Transverse colon (tissue), 4 donors: ENCODE results near the gene PACS2. TPM values are rescaled to one million over a fixed set of nuclear protein-coding genes. Genes with fewer than 3 reads are reported as not detected.

ENCODE experiments used
- DNase-seq: peaks from one replicate; pipeline ENCODE4 v3.0.0-alpha.2; 2019
- H3K27ac ChIP-seq, 4 donors: fragments of 200-600 bp; sonication (generic); 2 replicates each; pipeline ENCODE4 v1.5.1; 2016 to 2018; ENCODE audit warnings: inconsistent platforms in 4 of 4
- H3K27me3 ChIP-seq: fragments of 200-600 bp; sonication (generic); 2 replicates; pipeline ENCODE4 v1.5.1; 2017; ENCODE audit warnings: inconsistent platforms
- H3K36me3 ChIP-seq, 4 donors: fragments of 200-600 bp; sonication (generic); 2 replicates each; pipeline ENCODE4 v1.5.1; 2017 to 2019; ENCODE audit warnings: inconsistent platforms in 4 of 4
- H3K4me1 ChIP-seq, 4 donors: fragments of 200-600 bp; sonication (generic); 2 replicates each; pipeline ENCODE4 v1.5.1; 2017 to 2020; ENCODE audit warnings: inconsistent platforms in 4 of 4
- H3K4me3 ChIP-seq, 4 donors: fragments of 200-600 bp; sonication (generic); 1 replicate in 1 of 4; 2 replicates in 3 of 4; pipeline versions ENCODE4 v1.5.1 to v1.6.1; 2017 to 2019; ENCODE audit warnings: inconsistent platforms in 4 of 4
- H3K9me3 ChIP-seq, 2 donors: fragments of 200-600 bp; sonication (generic); 2 replicates each; pipeline ENCODE4 v1.5.1; 2017 to 2019; ENCODE audit warnings: inconsistent platforms in 2 of 2
- CTCF ChIP-seq, 5 experiments: fragments of 200-600 bp in 3 of 5; fragments of 450-650 bp in 2 of 5; sonication (generic) in 3 of 5; IDR thresholded peaks; 1 replicate in 2 of 5; 2 replicates in 3 of 5; pipeline ENCODE4 v1.5.1; 2016 to 2017; ENCODE audit warnings: antibody characterized with exemption in 5 of 5, inconsistent platforms in 3 of 5, mild to moderate bottlenecking in 2 of 5, moderate library complexity in 1 of 5
- EP300 ChIP-seq: sonication (generic); formaldehyde crosslinking; IDR thresholded peaks from one replicate; pipeline ENCODE4 v1.6.1; 2017; ENCODE audit warnings: antibody characterized with exemption, low read depth
- POLR2A ChIP-seq: fragments of 450-650 bp; IDR thresholded peaks from one replicate; pipeline ENCODE4 v1.6.1; 2016; ENCODE audit warnings: antibody characterized with exemption, mild to moderate bottlenecking, moderate library complexity
- POLR2AphosphoS5 ChIP-seq, 3 donors: sonication (generic); formaldehyde crosslinking; IDR thresholded peaks; one replicate each; pipeline ENCODE4 v1.6.1; 2016; ENCODE audit warnings: antibody characterized with exemption in 3 of 3
- WGBS, 2 donors: methylation state at CpG; one replicate each; pipeline ENCODE4 v1.1.5; 2018; ENCODE audit warnings: low coverage in 1 of 2; 5-methylcytosine and 5-hydroxymethylcytosine counted together
- in situ Hi-C, 4 donors: fragments of 200-750 bp; cut with MboI; loops; one replicate each; pipeline versions ENCODE4 v1.15.0 to v1.15.1; 2017; ENCODE audit warnings: low sequenced_read_pairs in 3 of 4, low pct_ligation_motif_present in 1 of 4, low pct_unique_long_range_greater_than_20kb in 1 of 4
- intact Hi-C: fragments of 100-400 bp; cut with DNase I; formaldehyde crosslinking; loops from one replicate; pipeline ENCODE4 v1.15.1; 2023; ENCODE audit warnings: low total_unique reads
- total RNA-seq, 4 donors: library from RNA; depleted of rRNA; stranded (reverse); fragments of >200 nt; gene quantifications; one replicate each; pipeline ENCODE4 v1.1.0, GENCODE V29; 2016

PACS2 gene
- total RNA-seq, 4 donors from 2014 or later: 63.0 to 249 (median 135) TPM

GRCh38 chr14:105348945-105349699 lies 34.6 kb downstream of the PACS2 start:
- no peaks in the 10 kb centered on the region for H3K36me3 ChIP-seq
- H3K27ac ChIP-seq: no peak overlapping the region
- DNase-seq: no peak
- H3K4me1 ChIP-seq: peaks cover 0 to 4% (median 0%) of the 10 kb centered on the region in 4 donors
- intact Hi-C loops: no loop called here
- WGBS, 2 donors: 89% methylated on average over 10 of the region's 19 CpGs; no CpG with 5 or more reads in 1 of the 2 donors
- H3K4me3 ChIP-seq: no peak overlapping the region
- in situ Hi-C loops: no loop called here
- TF ChIP-seq POLR2AphosphoS5 (IDR thresholded peaks at IDR 0.05) (no peak), EP300 (no peak), POLR2A (no peak), CTCF (IDR thresholded peaks at IDR 0.05) (no peak)
- H3K9me3 ChIP-seq: no peaks in the 10 kb centered on the region
- H3K27me3 ChIP-seq: no peaks in the 10 kb centered on the region

GRCh38 chr14:105349992-105350391 lies 35.4 kb downstream of the PACS2 start:
- H3K36me3 ChIP-seq: no peaks in the 10 kb centered on the region
- WGBS, 2 donors: 87 to 89% methylated on average over 6 to 11 of the region's 11 CpGs
- in situ Hi-C loops: loop anchor here in 1 of 4 donors (10.0 kb wide), 1 partner anchor 255 kb away; no protein-coding TSS in a partner anchor

GRCh38 chr14:105350450-105351244 lies 36.1 kb downstream of the PACS2 start:
- Histone ChIP-seq H3K4me1 (peaks cover 0 to 4% (median 0%) of the 10 kb centered on the region in 4 donors), H3K27me3 (no peaks in the 10 kb centered on the region), H3K27ac (no peak overlapping the region), H3K4me3 (no peak overlapping the region), H3K9me3 (no peaks in the 10 kb centered on the region), H3K36me3 (no peaks in the 10 kb centered on the region)
- in situ Hi-C loops: loop anchor here in 1 of 4 donors (10.0 kb wide), 1 partner anchor 256 kb away; no protein-coding TSS in a partner anchor
- TF ChIP-seq CTCF (IDR thresholded peaks at IDR 0.05) (no peak), POLR2AphosphoS5 (IDR thresholded peaks at IDR 0.05) (no peak), POLR2A (no peak), EP300 (no peak)
- intact Hi-C loops: loop anchor here (10.0 kb wide), 1 partner anchor 256 kb away; no protein-coding TSS in a partner anchor
- WGBS, 2 donors: 80 to 95% methylated on average over 1 to 34 of the region's 37 CpGs
- DNase-seq: no peak

More at GRCh38 chr14:105349992-105350391, 35.4 kb downstream of the PACS2 start:
- no peak for DNase-seq
- Histone ChIP-seq H3K4me3 (no peak overlapping the region), H3K27ac (no peak overlapping the region), H3K4me1 (peaks cover 0 to 4% (median 0%) of the 10 kb centered on the region in 4 donors), H3K27me3 (no peaks in the 10 kb centered on the region), H3K9me3 (no peaks in the 10 kb centered on the region)
- intact Hi-C loops: loop anchor here (10.0 kb wide), 1 partner anchor 255 kb away; no protein-coding TSS in a partner anchor
- TF ChIP-seq CTCF (IDR thresholded peaks at IDR 0.05): no peak

DNA sequence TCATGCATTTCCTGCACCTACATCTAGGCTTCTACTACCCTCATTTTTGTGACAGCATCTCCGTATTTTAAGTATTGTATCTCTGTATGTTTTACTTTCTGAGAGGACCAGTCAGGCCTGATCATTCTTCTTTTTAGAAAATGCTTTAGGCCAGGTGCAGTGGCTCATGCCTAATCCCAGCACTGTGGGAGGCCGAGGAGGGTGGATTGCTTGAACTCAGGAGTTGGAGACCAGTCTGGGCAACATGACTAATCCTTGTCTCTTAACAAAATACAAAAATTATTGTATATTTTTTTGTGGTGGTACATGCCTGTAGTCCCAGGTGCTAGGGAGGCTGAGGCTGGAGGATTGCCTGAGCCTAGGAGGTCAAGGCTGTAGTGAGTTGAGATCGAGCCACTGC lies 36.9 kb downstream of the PACS2 start:
- no peak for DNase-seq
- TF ChIP-seq EP300: no peak
- intact Hi-C loops (loop anchor here (10.0 kb wide), 1 partner anchor 257 kb away; no protein-coding TSS in a partner anchor), in situ Hi-C loops (loop anchor here in 1 of 4 donors (10.0 kb wide), 1 partner anchor 257 kb away; no protein-coding TSS in a partner anchor)
- 90 to 95% methylated on average over 2 to 3 of the region's 3 CpGs for WGBS, 2 donors
- H3K27me3 ChIP-seq: no peaks in the 10 kb centered on the region
- peaks cover 0 to 4% (median 0%) of the 10 kb centered on the region in 4 donors for H3K4me1 ChIP-seq
- no peak overlapping the region for H3K27ac ChIP-seq
- H3K4me3 ChIP-seq: no peak overlapping the region
- H3K36me3 ChIP-seq: no peaks in the 10 kb centered on the region
- no peaks in the 10 kb centered on the region for H3K9me3 ChIP-seq
